IgD-negative memory B cell (primary cell): ENCODE measurements around the gene PLPP3. TPM values are rescaled to one million over a fixed set of nuclear protein-coding genes. Genes with fewer than 3 reads are reported as not detected.

Experiments used
- H3K27ac Mint-ChIP-seq, 3 donors: one replicate each; pipeline ENCODE4 v1.8.0; 2020 to 2022; ENCODE audit warnings: mild to moderate bottlenecking in 3 of 3, mixed read lengths in 3 of 3, moderate library complexity in 1 of 3
- H3K27me3 Mint-ChIP-seq: one replicate; pipeline ENCODE4 v1.8.0; 2021; ENCODE audit warnings: mixed read lengths
- H3K36me3 Mint-ChIP-seq: one replicate; pipeline ENCODE4 v1.8.0; 2020; ENCODE audit warnings: mild to moderate bottlenecking, mixed read lengths
- H3K4me1 Mint-ChIP-seq, 3 donors: one replicate each; pipeline ENCODE4 v1.8.0; 2020 to 2022; ENCODE audit warnings: mixed read lengths in 3 of 3, mild to moderate bottlenecking in 1 of 3
- H3K4me3 Mint-ChIP-seq, 4 donors: one replicate each; pipeline ENCODE4 v1.8.0; 2020 to 2022; ENCODE audit warnings: mild to moderate bottlenecking in 4 of 4, mixed read lengths in 4 of 4, moderate library complexity in 3 of 4
- H3K9me3 Mint-ChIP-seq, 3 donors: one replicate each; pipeline ENCODE4 v1.8.0; 2020 to 2021; ENCODE audit warnings: mixed read lengths in 3 of 3, mild to moderate bottlenecking in 1 of 3
- polyA plus RNA-seq: library from polyadenylated mRNA; unstranded; fragments of 300-500 nt; fragmentation: Illumina TruSeq; gene quantifications from one replicate; pipeline ENCODE4 v1.2.3, GENCODE V29; 2021

The PLPP3 gene
- polyA plus RNA-seq, 1 donor from 2014 or later = 2.0 TPM

GRCh38 chr1:56510642-56511021 is 68.7 kb downstream of the PLPP3 start:
- H3K4me3 Mint-ChIP-seq = no peak overlapping the region
- H3K27ac Mint-ChIP-seq = no peak overlapping the region
- H3K36me3 Mint-ChIP-seq = peaks cover 12% of the 10 kb centered on the region
- H3K9me3 Mint-ChIP-seq = peaks cover 0 to 2% (median 0%) of the 10 kb centered on the region in 3 donors
- H3K27me3 Mint-ChIP-seq = no peaks in the 10 kb centered on the region
- H3K4me1 Mint-ChIP-seq = peaks cover 0 to 2% (median 1%) of the 10 kb centered on the region in 3 donors

- H3K27me3 Mint-ChIP-seq = no peaks in the 10 kb centered on the region
- H3K4me3 Mint-ChIP-seq = no peak overlapping the region
- no peak overlapping the region for H3K27ac Mint-ChIP-seq
- H3K36me3 Mint-ChIP-seq = peaks cover 12% of the 10 kb centered on the region
- H3K4me1 Mint-ChIP-seq = peaks cover 0 to 2% (median 1%) of the 10 kb centered on the region in 3 donors
- H3K9me3 Mint-ChIP-seq = peaks cover 0 to 2% (median 0%) of the 10 kb centered on the region in 3 donors
Measured at GRCh38 chr1:56509713-56510641, 69.4 kb downstream of the PLPP3 start.

GRCh38 chr1:56508523-56508983 is 70.8 kb downstream of the PLPP3 start:
- Mint-ChIP-seq H3K4me1 (peaks cover 0 to 2% (median 1%) of the 10 kb centered on the region in 3 donors), H3K27ac (no peak overlapping the region), H3K9me3 (peaks cover 0 to 2% (median 0%) of the 10 kb centered on the region in 3 donors), H3K27me3 (no peaks in the 10 kb centered on the region), H3K4me3 (no peak overlapping the region), H3K36me3 (peaks cover 16% of the 10 kb centered on the region)

- Mint-ChIP-seq H3K36me3 (peaks cover 12% of the 10 kb centered on the region), H3K27me3 (no peaks in the 10 kb centered on the region), H3K9me3 (peaks cover 0 to 2% (median 0%) of the 10 kb centered on the region in 3 donors), H3K4me3 (no peak overlapping the region), H3K4me1 (peaks cover 0 to 2% (median 0%) of the 10 kb centered on the region in 3 donors), H3K27ac (no peak overlapping the region)
Measured at GRCh38 chr1:56507925-56508522, 71.3 kb downstream of the PLPP3 start.

GRCh38 chr1:56506951-56507491 is 72.3 kb downstream of the PLPP3 start:
- H3K9me3 Mint-ChIP-seq = peaks cover 0 to 2% (median 0%) of the 10 kb centered on the region in 3 donors
- no peaks in the 10 kb centered on the region for H3K27me3 Mint-ChIP-seq
- no peak overlapping the region for H3K4me3 Mint-ChIP-seq
- H3K4me1 Mint-ChIP-seq = peaks cover 0 to 2% (median 0%) of the 10 kb centered on the region in 3 donors
- peaks cover 13% of the 10 kb centered on the region for H3K36me3 Mint-ChIP-seq
- no peak overlapping the region for H3K27ac Mint-ChIP-seq

- Mint-ChIP-seq H3K4me3 (no peak overlapping the region), H3K9me3 (peaks cover 0 to 2% (median 0%) of the 10 kb centered on the region in 3 donors), H3K4me1 (peaks cover 0 to 2% (median 0%) of the 10 kb centered on the region in 3 donors), H3K27me3 (no peaks in the 10 kb centered on the region), H3K36me3 (peaks cover 14% of the 10 kb centered on the region), H3K27ac (no peak overlapping the region)
Measured at GRCh38 chr1:56505792-56506743, 73.3 kb downstream of the PLPP3 start.

GRCh38 chr1:56502700-56503245 is 76.6 kb downstream of the PLPP3 start:
- Mint-ChIP-seq H3K36me3 (peaks cover 11% of the 10 kb centered on the region), H3K9me3 (peaks cover 0 to 4% (median 0%) of the 10 kb centered on the region in 3 donors), H3K4me3 (no peak overlapping the region), H3K27me3 (no peaks in the 10 kb centered on the region), H3K4me1 (peaks cover 0 to 2% (median 0%) of the 10 kb centered on the region in 3 donors), H3K27ac (no peak overlapping the region)

- Mint-ChIP-seq H3K9me3 (peaks cover 0 to 2% (median 0%) of the 10 kb centered on the region in 3 donors), H3K4me1 (peaks cover 0 to 2% (median 0%) of the 10 kb centered on the region in 3 donors), H3K27ac (no peak overlapping the region)
Measured at GRCh38 chr1:56501888-56502287, 77.5 kb downstream of the PLPP3 start.

GRCh38 chr1:56501426-56501825 is 77.9 kb downstream of the PLPP3 start:
- H3K27me3 Mint-ChIP-seq = no peaks in the 10 kb centered on the region
- peaks cover 0 to 2% (median 0%) of the 10 kb centered on the region in 3 donors for H3K9me3 Mint-ChIP-seq
- no peak overlapping the region for H3K4me3 Mint-ChIP-seq
- no peak overlapping the region for H3K27ac Mint-ChIP-seq
- H3K36me3 Mint-ChIP-seq = peaks cover 11% of the 10 kb centered on the region
- no peaks in the 10 kb centered on the region for H3K4me1 Mint-ChIP-seq

More at GRCh38 chr1:56501888-56502287, 77.5 kb downstream of the PLPP3 start:
- no peak overlapping the region for H3K4me3 Mint-ChIP-seq
- H3K27me3 Mint-ChIP-seq = no peaks in the 10 kb centered on the region
- peaks cover 11% of the 10 kb centered on the region for H3K36me3 Mint-ChIP-seq

- H3K36me3 Mint-ChIP-seq = peaks cover 5% of the 10 kb centered on the region
- no peaks in the 10 kb centered on the region for H3K27me3 Mint-ChIP-seq
- no peaks in the 10 kb centered on the region for H3K4me1 Mint-ChIP-seq
- H3K27ac Mint-ChIP-seq = no peak overlapping the region
- peaks cover 0 to 2% (median 0%) of the 10 kb centered on the region in 3 donors for H3K9me3 Mint-ChIP-seq
- H3K4me3 Mint-ChIP-seq = no peak overlapping the region
Measured at GRCh38 chr1:56496821-56497772, 82.3 kb downstream of the PLPP3 start.

GRCh38 chr1:56496158-56496557 is 83.2 kb downstream of the PLPP3 start:
- Mint-ChIP-seq H3K4me1 (no peaks in the 10 kb centered on the region), H3K4me3 (no peak overlapping the region), H3K27ac (no peak overlapping the region), H3K9me3 (peaks cover 0 to 2% (median 0%) of the 10 kb centered on the region in 3 donors), H3K36me3 (no peaks in the 10 kb centered on the region), H3K27me3 (no peaks in the 10 kb centered on the region)

GRCh38 chr1:56495538-56495937 is 83.8 kb downstream of the PLPP3 start:
- no peaks in the 10 kb centered on the region for H3K27me3 Mint-ChIP-seq
- no peaks in the 10 kb centered on the region for H3K36me3 Mint-ChIP-seq
- H3K27ac Mint-ChIP-seq = no peak overlapping the region
- H3K9me3 Mint-ChIP-seq = peaks cover 0 to 2% (median 0%) of the 10 kb centered on the region in 3 donors
- no peak overlapping the region for H3K4me3 Mint-ChIP-seq
- no peaks in the 10 kb centered on the region for H3K4me1 Mint-ChIP-seq

- Mint-ChIP-seq H3K27me3 (no peaks in the 10 kb centered on the region), H3K9me3 (no peaks in the 10 kb centered on the region), H3K4me3 (no peak overlapping the region), H3K4me1 (no peaks in the 10 kb centered on the region), H3K36me3 (peaks cover 2% of the 10 kb centered on the region), H3K27ac (no peak overlapping the region)
Measured at GRCh38 chr1:56494306-56494705, 85.1 kb downstream of the PLPP3 start.
